GM21526 (cell line): Measurements from ENCODE around the gene DBNDD2.

Experiments
- ATAC-seq: cut with Tn5 transposase; IDR thresholded peaks from one replicate; pipeline ENCODE4 v1.9.1; 2021; ENCODE audit warnings: moderate library complexity; ENCODE audit not compliant: unreplicated experiment, low FRiP score

DBNDD2 gene

GRCh38 chr20:45445805-45446562 is 37.9 kb downstream of the DBNDD2 start:
- ATAC-seq, result no peak

- no peak for ATAC-seq
Measured at GRCh38 chr20:45448270-45448669, 40.2 kb downstream of the DBNDD2 start.

DNA sequence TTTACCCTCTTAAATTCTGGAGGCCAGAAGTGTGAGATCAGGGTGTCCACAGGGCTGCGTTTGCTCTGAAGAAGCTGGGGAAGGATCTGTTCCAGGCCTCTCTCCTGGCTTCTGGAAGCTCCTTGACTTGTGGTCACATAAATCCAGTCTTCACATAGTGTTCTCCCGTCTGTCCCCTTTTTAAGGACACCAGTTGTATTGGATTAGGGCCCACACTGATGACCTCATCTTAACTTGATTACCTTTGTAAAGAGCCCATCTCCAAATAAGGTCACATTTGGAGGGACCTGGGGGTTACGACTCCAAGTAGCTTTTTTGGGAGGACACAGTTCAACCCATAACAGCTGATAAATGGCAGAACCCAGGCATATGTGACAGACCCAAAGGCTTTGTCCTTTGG is 41.4 kb downstream of the DBNDD2 start:
- no peak for ATAC-seq

- ATAC-seq, result no peak
Measured at GRCh38 chr20:45450097-45450818, 42.2 kb downstream of the DBNDD2 start.

GRCh38 chr20:45452238-45452637 is 44.1 kb downstream of the DBNDD2 start:
- ATAC-seq, result no peak

GRCh38 chr20:45452772-45453691 is 44.9 kb downstream of the DBNDD2 start:
- no peak for ATAC-seq

- no peak for ATAC-seq
Measured at GRCh38 chr20:45456632-45457031, 48.5 kb downstream of the DBNDD2 start.

GRCh38 chr20:45459606-45460005 is 51.5 kb downstream of the DBNDD2 start:
- no peak for ATAC-seq
